ENCODE measurements around the gene MRAS. TPM values are rescaled to one million over a fixed set of nuclear protein-coding genes. Genes with fewer than 3 reads are reported as not detected.

MRAS gene
- total RNA-seq, 1 experiment from 2014 or later, result 2.4 TPM

DNA sequence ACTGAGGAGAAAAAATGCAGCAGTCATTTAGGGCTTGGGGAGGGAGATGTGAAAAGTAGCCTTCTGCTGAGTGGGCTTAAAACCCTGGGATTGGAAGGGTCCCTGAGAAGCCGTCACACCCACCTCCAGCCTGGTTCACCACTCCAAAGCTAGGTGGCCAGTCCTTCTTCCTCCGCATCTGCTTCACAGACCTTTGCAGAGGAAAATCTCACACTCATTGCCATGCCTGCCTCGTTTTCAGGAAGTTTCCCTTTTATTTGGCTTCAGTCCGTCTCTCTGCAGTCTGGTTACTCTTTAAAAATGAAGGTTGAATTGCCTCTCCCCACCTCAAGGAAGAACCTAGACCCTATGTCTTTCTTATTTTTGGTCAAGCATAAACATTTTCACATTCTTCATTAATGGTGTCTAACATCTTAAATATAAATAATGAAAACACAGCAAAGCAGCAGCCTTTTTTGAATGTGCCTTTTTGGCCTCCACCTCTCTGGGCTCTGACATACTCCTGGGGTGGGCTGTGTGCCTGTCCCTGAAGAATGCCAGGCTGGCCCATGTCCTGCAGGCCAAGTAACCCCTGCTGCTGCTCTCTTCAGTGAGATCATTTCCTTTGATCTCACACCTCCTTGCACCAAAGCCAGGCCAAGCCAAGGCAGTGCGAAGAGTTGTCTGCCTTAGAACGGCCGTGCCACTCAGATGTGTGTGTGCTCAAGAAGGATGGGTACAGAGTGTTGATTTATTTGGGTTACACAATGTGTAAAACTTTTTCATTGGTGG is 11.0 kb downstream of the MRAS start:
- H3K4me1 ChIP-seq (replicated peaks; ENCODE audit: insufficient read depth), result no peaks in the 10 kb centered on the region
- no peaks in the 10 kb centered on the region for H3F3A ChIP-seq (ENCODE audit: insufficient read depth, low read depth)
- H4K20me1 ChIP-seq (ENCODE audit: insufficient read depth), result no peaks in the 10 kb centered on the region
- H3K4me2 ChIP-seq, result no peak overlapping the region
- ChIA-PET POLR2A (ENCODE audit: unreplicated experiment) (no interaction called here), CTCF (no interaction called here)
- H3K4me3 ChIP-seq, result no peak overlapping the region
- no peaks in the 10 kb centered on the region for H3K79me2 ChIP-seq (ENCODE audit: low read depth)
- no peaks in the 10 kb centered on the region for H3K9me3 ChIP-seq (ENCODE audit: insufficient read depth, low read depth)
- H3K27me3 ChIP-seq (ENCODE audit: insufficient read depth, low read depth), result no peaks in the 10 kb centered on the region; the same call in 1 of the 2 replicates
- TF ChIP-seq, protein P1, sequence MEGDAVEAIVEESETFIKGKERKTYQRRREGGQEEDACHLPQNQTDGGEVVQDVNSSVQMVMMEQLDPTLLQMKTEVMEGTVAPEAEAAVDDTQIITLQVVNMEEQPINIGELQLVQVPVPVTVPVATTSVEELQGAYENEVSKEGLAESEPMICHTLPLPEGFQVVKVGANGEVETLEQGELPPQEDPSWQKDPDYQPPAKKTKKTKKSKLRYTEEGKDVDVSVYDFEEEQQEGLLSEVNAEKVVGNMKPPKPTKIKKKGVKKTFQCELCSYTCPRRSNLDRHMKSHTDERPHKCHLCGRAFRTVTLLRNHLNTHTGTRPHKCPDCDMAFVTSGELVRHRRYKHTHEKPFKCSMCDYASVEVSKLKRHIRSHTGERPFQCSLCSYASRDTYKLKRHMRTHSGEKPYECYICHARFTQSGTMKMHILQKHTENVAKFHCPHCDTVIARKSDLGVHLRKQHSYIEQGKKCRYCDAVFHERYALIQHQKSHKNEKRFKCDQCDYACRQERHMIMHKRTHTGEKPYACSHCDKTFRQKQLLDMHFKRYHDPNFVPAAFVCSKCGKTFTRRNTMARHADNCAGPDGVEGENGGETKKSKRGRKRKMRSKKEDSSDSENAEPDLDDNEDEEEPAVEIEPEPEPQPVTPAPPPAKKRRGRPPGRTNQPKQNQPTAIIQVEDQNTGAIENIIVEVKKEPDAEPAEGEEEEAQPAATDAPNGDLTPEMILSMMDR (conservative IDR thresholded peaks at IDR 0.05), result no peak
- no peak for TF ChIP-seq EZH2 (IDR thresholded peaks at IDR 0.05; ENCODE audit: low read depth)
- no peak overlapping the region for H3K27ac ChIP-seq
- no peaks in the 10 kb centered on the region for H3K9me2 ChIP-seq (ENCODE audit: insufficient read depth)
- BruUV-seq (replicated peaks), result no TSS peak
- H2AFZ ChIP-seq, result no peak overlapping the region
- no peaks in the 10 kb centered on the region for H3K36me3 ChIP-seq (ENCODE audit: low read depth)
- intact Hi-C loops (cut with micrococcal nuclease; ENCODE audit: unreplicated experiment), result no loop called here
- no peak for DNase-seq

DNA sequence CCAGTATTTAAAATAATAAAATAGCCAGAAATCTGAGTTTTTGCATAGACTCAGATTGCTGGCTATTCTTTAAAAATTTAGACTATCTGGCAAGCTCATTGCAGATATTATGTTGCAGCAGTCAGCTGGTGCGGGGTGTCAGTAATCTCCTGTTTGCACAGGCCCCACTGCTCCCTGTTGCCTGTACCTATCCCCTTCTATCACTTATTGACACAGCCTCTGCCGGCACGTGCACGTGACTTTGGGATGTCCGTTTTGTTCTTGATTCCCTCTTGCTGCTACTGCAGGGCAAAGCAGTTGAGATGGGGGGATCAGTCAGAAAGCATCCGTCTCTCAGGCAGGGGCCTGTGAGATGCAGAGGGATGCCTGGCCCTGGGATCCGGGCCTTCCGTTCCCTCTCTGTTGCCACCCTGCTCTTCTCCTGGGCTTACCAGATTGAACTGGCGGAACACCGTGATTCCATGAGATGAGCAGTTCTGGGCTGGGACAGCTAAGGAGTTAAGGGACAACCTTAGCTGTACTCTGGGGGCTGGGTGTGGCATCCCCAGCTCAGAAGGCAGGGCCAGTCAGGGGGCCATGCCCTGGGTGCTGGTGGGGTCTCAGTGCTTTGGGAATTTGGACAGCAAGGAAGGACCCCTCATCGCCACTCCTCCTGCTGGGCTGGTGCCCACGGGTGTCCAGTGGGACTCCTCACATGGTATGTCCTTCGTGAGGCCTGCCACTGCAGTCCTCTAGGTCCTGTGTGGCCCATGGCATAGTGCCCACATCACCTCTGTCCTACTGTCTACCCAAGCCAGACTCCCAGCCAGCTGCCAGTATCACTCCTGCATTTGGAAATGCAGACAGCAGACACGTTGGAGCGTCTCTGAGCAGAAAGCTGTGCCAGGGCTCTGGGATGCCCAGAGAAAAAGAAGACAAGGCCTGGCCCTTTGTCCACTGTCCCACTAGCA is 11.8 kb downstream of the MRAS start:
- no peaks in the 10 kb centered on the region for H3K79me2 ChIP-seq (ENCODE audit: low read depth)
- no peak overlapping the region for H3K27ac ChIP-seq
- no peaks in the 10 kb centered on the region for H3K9me2 ChIP-seq (ENCODE audit: insufficient read depth)
- TF ChIP-seq, protein P1 (conservative IDR thresholded peaks at IDR 0.05), result no peak
- TF ChIP-seq EZH2 (IDR thresholded peaks at IDR 0.05; ENCODE audit: low read depth), result no peak
- no peaks in the 10 kb centered on the region for H3K4me1 ChIP-seq (replicated peaks; ENCODE audit: insufficient read depth)
- no peak overlapping the region for H3K4me3 ChIP-seq
- no peaks in the 10 kb centered on the region for H4K20me1 ChIP-seq (ENCODE audit: insufficient read depth)
- no peaks in the 10 kb centered on the region for H3K36me3 ChIP-seq (ENCODE audit: low read depth)
- ChIA-PET POLR2A (ENCODE audit: unreplicated experiment) (no interaction called here), CTCF (no interaction called here)
- DNase-seq, result no peak
- no TSS peak for BruUV-seq (replicated peaks)
- no peaks in the 10 kb centered on the region; the same call in 1 of the 2 replicates for H3K27me3 ChIP-seq (ENCODE audit: insufficient read depth, low read depth)
- intact Hi-C loops (cut with micrococcal nuclease; ENCODE audit: unreplicated experiment), result no loop called here
- no peak overlapping the region for H3K4me2 ChIP-seq
- no peaks in the 10 kb centered on the region for H3K9me3 ChIP-seq (ENCODE audit: insufficient read depth, low read depth)
- no peak overlapping the region for H2AFZ ChIP-seq
- H3F3A ChIP-seq (ENCODE audit: insufficient read depth, low read depth), result no peaks in the 10 kb centered on the region

DNA sequence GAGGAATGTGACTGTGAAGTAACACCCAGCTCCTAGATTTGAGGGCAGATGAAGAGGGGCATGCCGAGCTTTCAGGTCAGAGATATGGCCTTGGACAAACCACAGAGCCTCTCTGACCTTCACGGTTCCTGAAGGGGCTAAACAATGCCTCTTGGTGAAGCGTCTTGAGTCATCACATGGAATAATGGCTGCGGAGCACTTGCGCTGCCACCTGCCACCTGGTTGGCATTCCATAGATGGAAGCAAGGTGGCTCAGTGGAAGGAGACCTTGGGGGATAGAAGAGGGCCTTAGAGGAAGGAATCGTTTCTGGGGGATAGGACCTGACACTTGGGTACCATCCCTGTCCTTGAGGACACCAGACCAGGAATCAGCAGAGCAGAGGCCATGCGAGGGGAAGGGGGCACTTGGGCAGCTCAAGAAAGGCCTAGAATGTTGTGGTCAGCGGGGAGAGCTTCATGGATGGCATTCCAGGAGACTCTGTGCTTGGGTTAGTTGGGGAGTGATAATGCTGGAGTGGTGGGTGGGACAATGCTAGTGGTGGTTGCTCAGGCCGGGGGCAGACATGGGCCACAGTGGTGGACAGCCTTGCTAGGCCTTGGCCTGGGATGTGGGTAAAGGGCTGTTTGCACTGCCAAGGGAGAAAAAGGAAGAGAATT is 12.6 kb downstream of the MRAS start:
- no peaks in the 10 kb centered on the region for H3K36me3 ChIP-seq (ENCODE audit: low read depth)
- DNase-seq, result no peak
- ChIA-PET CTCF (no interaction called here), POLR2A (ENCODE audit: unreplicated experiment) (no interaction called here)
- intact Hi-C loops (cut with micrococcal nuclease; ENCODE audit: unreplicated experiment), result no loop called here
- H4K20me1 ChIP-seq (ENCODE audit: insufficient read depth), result no peaks in the 10 kb centered on the region
- H3F3A ChIP-seq (ENCODE audit: insufficient read depth, low read depth), result no peaks in the 10 kb centered on the region
- H3K9me2 ChIP-seq (ENCODE audit: insufficient read depth), result no peaks in the 10 kb centered on the region
- no peaks in the 10 kb centered on the region; the same call in 1 of the 2 replicates for H3K27me3 ChIP-seq (ENCODE audit: insufficient read depth, low read depth)
- no peak overlapping the region for H3K4me3 ChIP-seq
- no TSS peak for BruUV-seq (replicated peaks)
- no peak overlapping the region for H3K27ac ChIP-seq
- TF ChIP-seq, protein P1 (conservative IDR thresholded peaks at IDR 0.05), result no peak
- TF ChIP-seq EZH2 (IDR thresholded peaks at IDR 0.05; ENCODE audit: low read depth), result no peak
- H3K4me2 ChIP-seq, result no peak overlapping the region
- no peaks in the 10 kb centered on the region for H3K79me2 ChIP-seq (ENCODE audit: low read depth)
- no peaks in the 10 kb centered on the region for H3K9me3 ChIP-seq (ENCODE audit: insufficient read depth, low read depth)
- no peak overlapping the region for H2AFZ ChIP-seq
- no peaks in the 10 kb centered on the region for H3K4me1 ChIP-seq (replicated peaks; ENCODE audit: insufficient read depth)
